GM23248 (cell line): ENCODE results near the gene TRPM3.

Experiments used
- EZH2 ChIP-seq: fragments of 200-600 bp; sonication (generic); IDR thresholded peaks from 2 replicates; pipeline ENCODE4 v1.6.1; 2018; ENCODE audit warnings: antibody characterized with exemption, mild to moderate bottlenecking; ENCODE audit not compliant: insufficient read depth, poor library complexity, severe bottlenecking
- EZH2phosphoT487 ChIP-seq: fragments of 200-600 bp; sonication (generic); IDR thresholded peaks from 2 replicates; pipeline ENCODE4 v1.6.1; 2018; ENCODE audit warnings: antibody characterized with exemption, moderate library complexity, mild to moderate bottlenecking, low read depth; ENCODE audit not compliant: insufficient read depth

DNA sequence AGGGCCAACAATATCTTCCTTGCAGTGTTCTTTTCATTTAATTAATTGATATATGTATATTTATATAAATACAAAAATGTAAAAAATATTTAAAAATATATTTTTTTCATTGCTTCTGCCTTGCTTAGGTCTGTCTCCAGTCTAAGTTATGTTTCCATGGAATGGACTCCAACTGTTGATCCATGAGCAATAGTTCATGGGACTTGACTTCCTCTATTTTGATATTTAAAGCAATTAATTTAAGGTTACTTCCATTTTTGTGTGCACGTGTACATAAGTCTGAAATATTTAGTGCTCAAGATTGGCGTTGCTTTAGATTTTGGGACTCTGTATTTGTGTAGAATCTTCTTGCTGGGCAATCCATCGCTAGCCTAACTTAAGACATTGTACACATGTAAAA, 551.6 kb downstream of the TRPM3 start:
- TF ChIP-seq EZH2: no peak
- no peak for TF ChIP-seq EZH2phosphoT487
